ENCODE measurements around the gene SHANK2. TPM values are rescaled to one million over a fixed set of nuclear protein-coding genes. Genes with fewer than 3 reads are reported as not detected.

The SHANK2 gene
- total and polyA plus RNA-seq, 10 of the 15 experiments (the other 5 are each of a cell fraction or from before 2014, with no cell fraction given) = 0.01 to 0.31 (median 0.10) TPM; not detected in 5

DNA sequence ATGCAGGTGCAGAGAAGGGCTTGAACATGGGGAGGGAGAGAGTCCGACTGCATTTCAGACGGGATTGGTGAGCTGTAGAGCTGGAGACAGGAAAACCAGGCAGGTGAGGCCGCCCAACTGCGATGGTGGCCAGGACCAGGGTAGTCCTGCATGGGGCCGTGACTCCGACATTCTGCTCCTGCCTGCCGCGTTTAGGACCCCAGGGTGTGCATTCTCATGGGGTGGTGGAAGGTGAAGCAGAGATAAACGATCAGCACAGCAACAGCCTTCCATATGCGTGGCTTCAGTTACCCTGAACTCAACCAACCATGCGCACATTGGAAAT, 29.3 kb downstream of the SHANK2 start:
- no peaks in the 10 kb centered on the region for H4K20me1 ChIP-seq (ENCODE audit: control insufficient read depth, insufficient read depth)
- 63% methylated on average over 11 of the region's 11 CpGs for WGBS (ENCODE audit: insufficient coverage, insufficient replicate concordance, low lambda C conversion rate, missing lambda C conversion rate)
- no peak overlapping the region for H3K9ac ChIP-seq (ENCODE audit: control insufficient read depth, insufficient read depth, low read length)
- no TSS peak for BruUV-seq (replicated peaks)
- ChIA-PET POLR2A (no interaction called here), RAD21 (ENCODE audit: unreplicated experiment) (no interaction called here), SMC1A (ENCODE audit: uncharacterized antibody, unreplicated experiment) (no interaction called here), CTCF (no interaction called here)
- H3K79me2 ChIP-seq (ENCODE audit: control insufficient read depth, insufficient read depth, low read length) = no peaks in the 10 kb centered on the region
- H3K4me2 ChIP-seq (ENCODE audit: control insufficient read depth, insufficient read depth) = no peak overlapping the region
- DNase-seq (ENCODE audit: low read depth, low spot score) = no peak
- ATAC-seq = no peak
- no peaks in the 10 kb centered on the region for H3K36me3 ChIP-seq (ENCODE audit: control insufficient read depth in 2 of 2, insufficient read depth in 2 of 2, low read length in 1 of 2)
- H3K27me3 ChIP-seq (replicated peaks in 1 of 2; ENCODE audit: control insufficient read depth in 2 of 2, insufficient read depth in 2 of 2, low read length in 1 of 2) = no peaks in the 10 kb centered on the region; a peak in 1 of 4 replicates
- no peaks in the 10 kb centered on the region; the same call in 2 of the 3 replicates for H3K9me3 ChIP-seq (replicated peaks; ENCODE audit: control insufficient read depth, insufficient read depth, low read length)
- H2AFZ ChIP-seq (ENCODE audit: control insufficient read depth, low read depth, low read length) = no peak overlapping the region
- no peak overlapping the region for H3K27ac ChIP-seq (ENCODE audit: control insufficient read depth, insufficient read depth)
- intact Hi-C loops (cut with micrococcal nuclease; ENCODE audit: unreplicated experiment) (no loop called here), in situ Hi-C loops (cut with MboI) (no loop called here)
- no peak for FAIRE-seq
- H3K4me3 ChIP-seq = no peak overlapping the region
- no peaks in the 10 kb centered on the region for H3K4me1 ChIP-seq (ENCODE audit: control insufficient read depth, insufficient read depth, low read length)
- TF ChIP-seq ZNF207 (IDR thresholded peaks at IDR 0.05; ENCODE audit: borderline replicate concordance) (no peak), RFX5 (IDR thresholded peaks at IDR 0.05; ENCODE audit: low read depth, low read length) (no peak), NR2C2 (IDR thresholded peaks at IDR 0.05; ENCODE audit: borderline replicate concordance, control insufficient read depth, insufficient read length, low read depth) (no peak), DPF2 (IDR thresholded peaks at IDR 0.05) (no peak), EGR1 (IDR thresholded peaks at IDR 0.05; ENCODE audit: borderline replicate concordance in 1 of 2, low read depth in 2 of 2, low read length in 2 of 2) (no peak), GABPA (IDR thresholded peaks at IDR 0.05; ENCODE audit: low read depth) (no peak), EED (IDR thresholded peaks at IDR 0.05; ENCODE audit: low read depth) (no peak), NFIC (IDR thresholded peaks at IDR 0.05; ENCODE audit: low read depth, low read length) (no peak), ATF3 (IDR thresholded peaks at IDR 0.05; ENCODE audit: borderline replicate concordance, extremely low read depth, low read depth, low read length) (no peak), CEBPB (IDR thresholded peaks at IDR 0.05; ENCODE audit: borderline replicate concordance in 1 of 2, low read depth in 2 of 2, low read length in 2 of 2) (no peak)

All from GM12878 (cell line).